ENCODE measurements around the gene ACOT8. TPM values are rescaled to one million over a fixed set of nuclear protein-coding genes. Genes with fewer than 3 reads are reported as not detected.

ACOT8 gene
- total and polyA plus RNA-seq, 2 of the 8 experiments (the other 6 are each of a cell fraction or from before 2014, with no cell fraction given), result 37.6 to 88.8 TPM

GRCh38 chr20:45826381-45827019 is 30.7 kb downstream of the ACOT8 start:
- no peak overlapping the region for H3K27ac ChIP-seq (ENCODE audit: low read depth, low read length)
- H2BK15ac ChIP-seq (ENCODE audit: low read length), result no peak overlapping the region
- no peak overlapping the region for H2AFZ ChIP-seq (ENCODE audit: low read length)
- H2BK5ac ChIP-seq (ENCODE audit: low read depth, low read length), result no peak overlapping the region
- H3K4me1 ChIP-seq (replicated peaks in 1 of 4; ENCODE audit: control insufficient read depth in 3 of 4, insufficient read depth in 4 of 4, low read length in 3 of 4), result peaks cover 0 to 12% (median 5%) of the 10 kb centered on the region in 4 experiments; a peak in 6 of 7 replicates
- no peaks in the 10 kb centered on the region for H4K20me1 ChIP-seq (replicated peaks in 1 of 2; ENCODE audit: control insufficient read depth in 1 of 2, insufficient read depth in 2 of 2, low read length in 2 of 2)
- peak overlapping the region; percentile 57 for H4K8ac ChIP-seq (ENCODE audit: extremely low read depth, insufficient read depth, low read length)
- H3K36me3 ChIP-seq (ENCODE audit: control insufficient read depth in 2 of 4, insufficient read depth in 4 of 4, low read length in 3 of 4), result no peaks in the 10 kb centered on the region; a peak in 1 of 8 replicates
- H2BK120ac ChIP-seq (replicated peaks; ENCODE audit: low read depth, low read length), result no peak overlapping the region
- H3K23me2 ChIP-seq (ENCODE audit: low read depth, low read length), result peaks cover 2% of the 10 kb centered on the region; the same call in 1 of the 2 replicates
- TF ChIP-seq CTBP2 (IDR thresholded peaks at IDR 0.05; ENCODE audit: borderline replicate concordance, insufficient read depth, insufficient read length, low read length), result no peak
- TF ChIP-seq BCL11A (IDR thresholded peaks at IDR 0.05; ENCODE audit: low read depth in 2 of 2, low read length in 2 of 2), result no peak
- no peak for TF ChIP-seq ZNF274 (IDR thresholded peaks at IDR 0.05; ENCODE audit: borderline replicate concordance, extremely low read depth, low read length)
- no peak for TF ChIP-seq YY1 (IDR thresholded peaks at IDR 0.05; ENCODE audit: low read depth, low read length)
- no peak for TF ChIP-seq CREB1 (IDR thresholded peaks at IDR 0.05)
- H3K18ac ChIP-seq (ENCODE audit: extremely low read depth, low read length), result no peak overlapping the region
- no peak for DNase-seq (ENCODE audit: low read depth in 1 of 2, low spot score in 2 of 2)
- no peaks in the 10 kb centered on the region for H3K9me3 ChIP-seq (ENCODE audit: insufficient read depth in 2 of 2, low read depth in 1 of 2, low read length in 1 of 2)
- H2BK20ac ChIP-seq (ENCODE audit: low read length), result no peak overlapping the region; the same call in 1 of the 2 replicates
- no peak overlapping the region for H3K23ac ChIP-seq (ENCODE audit: insufficient read length)
- 74% methylated on average over 6 of the region's 6 CpGs; no CpG with 5 or more reads in 1 of the 2 experiments for WGBS, 2 experiments (ENCODE audit: extremely low coverage in 1 of 2, insufficient coverage in 1 of 2, insufficient read length in 1 of 2, insufficient replicate concordance in 2 of 2, low coverage in 1 of 2, low lambda C conversion rate in 2 of 2, missing lambda C conversion rate in 1 of 2)
- ChIA-PET POLR2A (ENCODE audit: partially characterized antibody) (interaction anchor here (0.8 to 11.0 kb wide), 7 partner anchors 9 to 112 kb away, joined by 3 to 96 read pairs (median 17); partner anchors contain the start of genes PCIF1, SNX21 and UBE2C), CTCF (ENCODE audit: partially characterized antibody) (interaction anchor here (0.6 to 3.6 kb wide), 8 partner anchors 13 to 374 kb away, joined by 3 to 18 read pairs (median 6); partner anchors contain the start of gene UBE2C)
- H4K5ac ChIP-seq (ENCODE audit: insufficient read length, low read depth, low read length), result no peak overlapping the region
- no peak overlapping the region for H3K4me3 ChIP-seq (ENCODE audit: extremely low read depth in 1 of 4, insufficient read depth in 2 of 4, low read depth in 3 of 4, low read length in 4 of 4)
- H3K14ac ChIP-seq (ENCODE audit: insufficient read length), result no peak overlapping the region
- no peak overlapping the region for H4K91ac ChIP-seq (replicated peaks; ENCODE audit: insufficient read length, low read length)
- H3K4me2 ChIP-seq (ENCODE audit: insufficient read depth in 1 of 2, low read depth in 2 of 2, low read length in 2 of 2), result no peak overlapping the region
- H2AK5ac ChIP-seq (ENCODE audit: low read depth, low read length), result no peak overlapping the region
- peaks cover 0 to 12% (median 10%) of the 10 kb centered on the region in 4 experiments; a peak in 4 of 7 replicates for H3K27me3 ChIP-seq (replicated peaks in 1 of 4; ENCODE audit: control insufficient read depth in 3 of 4, extremely low read depth in 1 of 4, insufficient read depth in 3 of 4, low read length in 3 of 4)
- no peak overlapping the region for H3K9ac ChIP-seq (replicated peaks in 1 of 4; ENCODE audit: extremely low read depth in 1 of 4, low read depth in 3 of 4, low read length in 3 of 4)
- no peak overlapping the region for H3K4ac ChIP-seq (replicated peaks; ENCODE audit: insufficient read length, low read depth, low read length)
- H3K79me2 ChIP-seq (ENCODE audit: control insufficient read depth in 1 of 2, insufficient read depth in 2 of 2, low read length in 2 of 2), result no peaks in the 10 kb centered on the region
- no peak for FAIRE-seq
- H2BK12ac ChIP-seq (ENCODE audit: low read depth, low read length), result no peak overlapping the region
- no peak overlapping the region for H3K56ac ChIP-seq (replicated peaks; ENCODE audit: insufficient read length, low read depth, low read length)
- H3K79me1 ChIP-seq (ENCODE audit: low read depth, low read length), result no peaks in the 10 kb centered on the region

Measured in H1 (cell line).